Measurements from ENCODE around the gene AVEN. TPM values are rescaled to one million over a fixed set of nuclear protein-coding genes. Genes with fewer than 3 reads are reported as not detected.
A peak's percentile ranks its signal among the peaks of the same experiment; 100 is the strongest.

Gene AVEN
- total RNA-seq, 1 donor from 2014 or later, result 10.4 TPM

DNA sequence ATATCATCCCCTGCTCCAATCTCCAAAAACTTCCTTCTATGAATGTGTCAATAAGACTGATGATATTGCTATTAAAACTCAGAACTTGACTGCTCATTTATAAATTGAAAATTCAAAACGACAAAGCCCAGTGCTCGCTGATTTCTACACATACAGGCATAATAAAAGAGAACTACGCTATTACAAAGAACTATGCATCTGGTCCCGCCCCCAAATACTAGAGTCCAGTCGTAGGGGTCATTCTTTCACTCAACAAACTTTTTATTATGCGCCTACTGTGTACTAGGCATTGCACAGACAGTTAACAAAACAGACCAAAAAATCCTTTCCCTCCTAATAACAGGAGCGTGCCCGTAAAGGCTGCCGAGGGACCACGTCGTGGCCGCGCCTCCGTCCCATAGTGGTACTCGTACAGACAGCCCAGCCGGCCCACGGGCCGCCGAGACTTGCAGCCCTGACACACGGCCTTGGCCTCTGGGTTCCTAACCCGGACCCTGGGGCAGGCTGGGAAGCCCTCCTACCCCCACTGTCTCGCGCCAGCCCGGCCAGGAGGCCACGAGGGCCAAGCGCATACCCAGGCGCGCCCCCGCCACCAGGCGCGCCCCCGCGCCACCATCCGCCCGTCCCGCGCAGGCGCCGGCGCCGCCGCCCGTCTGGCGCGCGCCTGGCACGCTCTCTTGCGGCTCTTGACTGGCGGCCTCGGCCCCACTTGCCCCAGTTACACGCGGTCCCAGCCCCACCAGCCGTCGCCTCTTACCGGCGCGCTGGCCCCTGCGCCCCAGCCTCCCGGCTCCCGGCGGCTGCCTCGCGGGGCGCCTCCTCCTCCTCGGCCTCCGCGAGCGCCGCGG lies 757 bp downstream of the AVEN start:
- Mint-ChIP-seq H3K36me3 (no peaks in the 10 kb centered on the region), H3K4me1 (ENCODE audit: unreplicated experiment) (peaks cover 9% of the 10 kb centered on the region), H3K9me3 (no peaks in the 10 kb centered on the region), H3K27me3 (peaks cover 2% of the 10 kb centered on the region), H3K27ac (peak overlapping the region; percentile 82), H3K4me3 (peak overlapping the region; percentile 95)
- TF ChIP-seq, protein P1, sequence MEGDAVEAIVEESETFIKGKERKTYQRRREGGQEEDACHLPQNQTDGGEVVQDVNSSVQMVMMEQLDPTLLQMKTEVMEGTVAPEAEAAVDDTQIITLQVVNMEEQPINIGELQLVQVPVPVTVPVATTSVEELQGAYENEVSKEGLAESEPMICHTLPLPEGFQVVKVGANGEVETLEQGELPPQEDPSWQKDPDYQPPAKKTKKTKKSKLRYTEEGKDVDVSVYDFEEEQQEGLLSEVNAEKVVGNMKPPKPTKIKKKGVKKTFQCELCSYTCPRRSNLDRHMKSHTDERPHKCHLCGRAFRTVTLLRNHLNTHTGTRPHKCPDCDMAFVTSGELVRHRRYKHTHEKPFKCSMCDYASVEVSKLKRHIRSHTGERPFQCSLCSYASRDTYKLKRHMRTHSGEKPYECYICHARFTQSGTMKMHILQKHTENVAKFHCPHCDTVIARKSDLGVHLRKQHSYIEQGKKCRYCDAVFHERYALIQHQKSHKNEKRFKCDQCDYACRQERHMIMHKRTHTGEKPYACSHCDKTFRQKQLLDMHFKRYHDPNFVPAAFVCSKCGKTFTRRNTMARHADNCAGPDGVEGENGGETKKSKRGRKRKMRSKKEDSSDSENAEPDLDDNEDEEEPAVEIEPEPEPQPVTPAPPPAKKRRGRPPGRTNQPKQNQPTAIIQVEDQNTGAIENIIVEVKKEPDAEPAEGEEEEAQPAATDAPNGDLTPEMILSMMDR (conservative IDR thresholded peaks at IDR 0.05), result no peak
- DNase-seq (ENCODE audit: extremely low spot score, unreplicated experiment), result peak; percentile 79

DNA sequence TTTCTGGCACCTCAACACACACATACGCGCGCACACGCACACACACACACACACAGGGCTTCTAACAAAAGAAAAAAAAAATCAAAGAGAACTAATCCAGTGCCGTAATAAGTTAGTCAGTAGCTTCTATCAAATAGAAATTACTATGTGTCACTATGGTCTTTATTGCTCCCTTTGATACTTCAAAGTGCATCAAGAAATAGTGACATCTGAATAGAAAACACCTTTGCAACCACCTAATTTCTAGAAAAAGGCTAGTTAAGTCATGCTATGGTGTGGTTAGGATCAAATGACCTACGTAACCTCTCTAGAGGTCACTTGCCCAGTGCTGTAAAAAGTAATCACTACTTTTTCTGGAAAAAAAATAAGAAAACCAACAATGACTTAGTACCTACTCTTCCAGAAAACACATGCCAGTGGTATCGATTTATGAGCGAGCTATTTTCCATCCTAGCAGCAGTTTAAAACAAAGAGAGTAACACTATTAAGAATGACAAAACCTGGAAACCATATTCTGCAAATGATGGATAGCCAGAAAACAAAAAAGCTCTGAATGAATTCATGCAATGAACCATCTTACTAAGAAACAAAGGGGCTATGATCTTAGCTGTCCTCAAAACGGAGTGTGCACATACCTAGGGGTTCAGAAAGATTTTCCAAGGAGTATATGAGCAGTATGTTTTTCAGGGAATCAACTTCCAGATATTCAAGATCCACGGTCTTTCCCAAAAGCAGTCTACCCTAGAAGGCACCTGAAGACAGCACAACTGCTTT lies 6.8 kb downstream of the AVEN start:
- DNase-seq (ENCODE audit: extremely low spot score, unreplicated experiment), result no peak
- no peaks in the 10 kb centered on the region for H3K4me1 Mint-ChIP-seq (ENCODE audit: unreplicated experiment)
- H3K27ac Mint-ChIP-seq, result no peak overlapping the region
- H3K27me3 Mint-ChIP-seq, result no peaks in the 10 kb centered on the region
- no peaks in the 10 kb centered on the region for H3K9me3 Mint-ChIP-seq
- TF ChIP-seq, protein P1 (conservative IDR thresholded peaks at IDR 0.05), result no peak
- H3K4me3 Mint-ChIP-seq, result no peak overlapping the region
- no peaks in the 10 kb centered on the region for H3K36me3 Mint-ChIP-seq

DNA sequence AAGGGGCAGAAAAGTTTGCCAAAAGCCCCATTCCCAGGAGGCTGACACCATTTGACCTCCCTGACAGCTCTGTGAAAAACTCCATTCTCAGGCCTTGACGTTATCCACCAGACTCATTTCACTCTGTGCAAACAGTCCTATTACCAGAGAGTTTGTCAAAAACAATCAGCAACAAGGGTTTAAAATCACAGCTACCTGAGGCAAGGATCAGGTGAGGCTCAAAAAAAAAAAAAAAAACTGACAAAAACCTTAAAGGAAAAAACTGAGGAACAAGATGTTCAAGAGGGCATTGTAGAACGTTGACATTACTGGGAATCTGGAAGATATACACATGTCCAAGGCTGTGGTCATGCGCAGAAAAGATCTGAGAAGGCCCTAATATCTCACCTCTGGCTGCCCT lies 11.4 kb downstream of the AVEN start:
- TF ChIP-seq, protein P1 (conservative IDR thresholded peaks at IDR 0.05), result no peak
- DNase-seq (ENCODE audit: extremely low spot score, unreplicated experiment), result no peak
- Mint-ChIP-seq H3K36me3 (peaks cover 3% of the 10 kb centered on the region), H3K4me3 (no peak overlapping the region), H3K9me3 (no peaks in the 10 kb centered on the region), H3K4me1 (ENCODE audit: unreplicated experiment) (peaks cover 5% of the 10 kb centered on the region), H3K27ac (no peak overlapping the region), H3K27me3 (no peaks in the 10 kb centered on the region)

DNA sequence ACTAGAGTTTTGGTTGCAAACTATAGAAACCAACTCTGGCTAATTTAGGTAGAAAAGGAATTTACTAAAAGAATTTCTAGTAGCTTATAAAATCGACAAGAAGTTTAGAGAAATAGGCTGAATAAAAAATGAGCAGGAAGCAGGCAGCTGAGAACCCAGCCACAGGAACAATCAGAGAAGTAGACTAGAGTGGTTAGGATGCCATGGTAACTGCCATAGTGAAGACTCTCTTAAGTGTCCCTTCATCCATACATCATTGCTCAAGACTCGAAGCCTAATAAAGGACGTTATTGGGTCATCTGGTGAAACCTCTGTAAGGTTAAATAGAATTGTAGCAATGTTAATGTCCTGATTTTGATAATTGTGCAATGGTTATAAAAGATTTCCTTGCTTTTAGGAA lies 13.8 kb downstream of the AVEN start:
- H3K27ac Mint-ChIP-seq, result no peak overlapping the region
- TF ChIP-seq, protein P1 (conservative IDR thresholded peaks at IDR 0.05), result no peak
- no peak overlapping the region for H3K4me3 Mint-ChIP-seq
- peaks cover 5% of the 10 kb centered on the region for H3K4me1 Mint-ChIP-seq (ENCODE audit: unreplicated experiment)
- no peak for DNase-seq (ENCODE audit: extremely low spot score, unreplicated experiment)
- H3K9me3 Mint-ChIP-seq, result peaks cover 7% of the 10 kb centered on the region
- peaks cover 3% of the 10 kb centered on the region for H3K36me3 Mint-ChIP-seq
- no peaks in the 10 kb centered on the region for H3K27me3 Mint-ChIP-seq

DNA sequence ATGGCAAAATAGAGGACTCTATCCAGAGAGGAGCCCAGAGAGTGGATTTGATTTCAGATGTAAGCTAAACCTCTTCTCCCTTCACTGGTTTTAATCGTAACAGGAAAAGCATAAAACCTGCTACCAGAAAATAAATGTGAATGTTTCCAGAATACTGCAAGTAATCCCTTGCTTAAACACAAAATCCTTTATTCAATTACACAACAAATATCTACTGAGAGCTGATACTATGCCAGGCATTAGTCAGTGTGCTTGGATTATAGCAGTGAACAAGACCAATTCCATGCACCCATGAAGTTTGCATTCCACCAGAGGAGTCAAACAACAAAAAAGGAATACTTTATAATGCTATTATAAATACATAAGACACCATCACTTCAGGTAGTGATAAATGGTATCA lies 15.1 kb downstream of the AVEN start:
- Mint-ChIP-seq H3K36me3 (peaks cover 3% of the 10 kb centered on the region), H3K4me3 (no peak overlapping the region), H3K27me3 (no peaks in the 10 kb centered on the region), H3K27ac (no peak overlapping the region), H3K9me3 (peaks cover 7% of the 10 kb centered on the region), H3K4me1 (ENCODE audit: unreplicated experiment) (peaks cover 5% of the 10 kb centered on the region)
- TF ChIP-seq, protein P1 (conservative IDR thresholded peaks at IDR 0.05), result no peak
- DNase-seq (ENCODE audit: extremely low spot score, unreplicated experiment), result no peak

Data from type B pancreatic cell (in vitro differentiated cells).